Effector memory CD4-positive, alpha-beta T cell (primary cell): ENCODE results near the gene SPACA1.

Experiments used
- DNase-seq, 3 donors: peaks; one replicate each; pipeline ENCODE4 v3.0.0-alpha.2; 2020
- H3K27ac ChIP-seq: 2 replicates; pipeline ENCODE4 v1.7.0; 2013; ENCODE audit warnings: mild to moderate bottlenecking, low read length, moderate library complexity; ENCODE audit not compliant: insufficient read depth, poor library complexity, severe bottlenecking
- H3K27me3 ChIP-seq: replicated peaks from 2 replicates; pipeline ENCODE4 v1.7.0; 2013; ENCODE audit warnings: mild to moderate bottlenecking, low read length; ENCODE audit not compliant: insufficient read depth, control insufficient read depth, poor library complexity, severe bottlenecking
- H3K36me3 ChIP-seq: 2 replicates; pipeline ENCODE4 v1.7.0; 2013; ENCODE audit warnings: mild to moderate bottlenecking, low read length, moderate library complexity; ENCODE audit not compliant: control insufficient read depth, insufficient read depth
- H3K4me1 ChIP-seq: 2 replicates; pipeline ENCODE4 v1.7.0; 2013; ENCODE audit warnings: low read length, mild to moderate bottlenecking; ENCODE audit not compliant: control insufficient read depth, insufficient read depth, poor library complexity, severe bottlenecking
- H3K4me3 ChIP-seq: 2 replicates; pipeline ENCODE4 v1.7.0; 2013; ENCODE audit warnings: low read length, low read depth, mild to moderate bottlenecking; ENCODE audit not compliant: insufficient read depth, poor library complexity, severe bottlenecking
- H3K9me3 ChIP-seq: 2 replicates; pipeline ENCODE4 v1.7.0; 2013; ENCODE audit warnings: mild to moderate bottlenecking, low read length, moderate library complexity; ENCODE audit not compliant: control insufficient read depth

Gene SPACA1

DNA sequence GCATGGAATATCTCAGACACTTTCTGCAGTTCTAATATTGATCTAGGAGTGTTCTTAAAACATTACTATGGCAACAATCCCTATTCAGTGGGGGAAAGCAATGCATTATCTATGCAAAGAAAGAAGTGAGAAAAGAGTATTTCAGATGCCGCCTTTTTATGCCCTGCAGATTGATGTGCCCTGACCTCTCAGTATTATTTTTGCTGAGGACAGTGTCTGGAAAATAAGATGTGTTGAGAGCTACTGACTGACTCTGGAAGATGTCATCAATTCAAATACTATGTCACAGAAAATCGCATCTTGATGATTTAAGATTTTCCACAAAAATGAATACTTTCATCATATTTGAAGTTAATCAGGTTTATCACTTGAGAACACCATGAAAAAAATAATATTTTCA, 22.9 kb upstream of the SPACA1 start:
- Histone ChIP-seq H3K9me3 (peaks cover 3% of the 10 kb centered on the region), H3K27ac (no peak overlapping the region), H3K4me1 (no peaks in the 10 kb centered on the region), H3K4me3 (no peak overlapping the region), H3K27me3 (no peaks in the 10 kb centered on the region), H3K36me3 (no peaks in the 10 kb centered on the region)
- DNase-seq, result no peak

DNA sequence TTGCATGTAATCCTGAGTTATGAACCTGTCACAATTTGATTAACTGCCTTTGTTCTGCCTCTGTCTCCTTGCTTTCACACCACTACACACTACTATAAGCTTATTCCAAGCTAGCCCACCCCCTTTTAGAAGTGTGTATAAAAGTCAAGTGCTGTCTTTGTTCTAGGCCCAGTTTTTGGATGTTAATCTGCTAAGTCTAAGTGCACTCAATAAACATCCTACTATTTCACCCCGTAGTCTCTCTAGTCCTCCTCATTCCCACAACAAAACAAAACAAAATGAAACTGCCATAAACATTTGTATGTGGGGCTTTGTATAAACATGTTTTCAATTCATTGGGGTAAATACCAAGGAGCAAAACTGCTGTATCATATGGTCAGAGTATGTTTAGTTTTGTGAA, 16.1 kb upstream of the SPACA1 start:
- no peak for DNase-seq
- Histone ChIP-seq H3K27ac (no peak overlapping the region), H3K4me1 (no peaks in the 10 kb centered on the region), H3K4me3 (no peak overlapping the region), H3K36me3 (no peaks in the 10 kb centered on the region), H3K9me3 (peaks cover 3% of the 10 kb centered on the region), H3K27me3 (no peaks in the 10 kb centered on the region)

- DNase-seq, result no peak
- H3K4me3 ChIP-seq, result no peak overlapping the region
- no peaks in the 10 kb centered on the region for H3K27me3 ChIP-seq
- H3K4me1 ChIP-seq, result no peaks in the 10 kb centered on the region
- H3K36me3 ChIP-seq, result no peaks in the 10 kb centered on the region
- H3K9me3 ChIP-seq, result no peaks in the 10 kb centered on the region
- H3K27ac ChIP-seq, result no peak overlapping the region
These were observed 3.1 kb upstream of the SPACA1 start for GRCh38 chr6:88044530-88044929.

- Histone ChIP-seq H3K4me1 (no peaks in the 10 kb centered on the region), H3K9me3 (no peaks in the 10 kb centered on the region), H3K36me3 (no peaks in the 10 kb centered on the region), H3K4me3 (no peak overlapping the region), H3K27me3 (no peaks in the 10 kb centered on the region), H3K27ac (no peak overlapping the region)
- DNase-seq, result no peak
These were observed 2.0 kb upstream of the SPACA1 start for GRCh38 chr6:88045521-88046136.

- H3K4me1 ChIP-seq, result no peaks in the 10 kb centered on the region
- no peaks in the 10 kb centered on the region for H3K36me3 ChIP-seq
- no peaks in the 10 kb centered on the region for H3K9me3 ChIP-seq
- H3K27ac ChIP-seq, result no peak overlapping the region
- H3K4me3 ChIP-seq, result no peak overlapping the region
- no peak for DNase-seq
- H3K27me3 ChIP-seq, result no peaks in the 10 kb centered on the region
These were observed 937 bp downstream of the SPACA1 start for GRCh38 chr6:88048578-88048977.

- no peak for DNase-seq
- Histone ChIP-seq H3K4me1 (no peaks in the 10 kb centered on the region), H3K4me3 (no peak overlapping the region), H3K27ac (no peak overlapping the region), H3K9me3 (no peaks in the 10 kb centered on the region), H3K36me3 (no peaks in the 10 kb centered on the region), H3K27me3 (no peaks in the 10 kb centered on the region)
These were observed 2.6 kb downstream of the SPACA1 start for GRCh38 chr6:88050140-88050818.

- no peak overlapping the region for H3K4me3 ChIP-seq
- H3K36me3 ChIP-seq, result no peaks in the 10 kb centered on the region
- H3K4me1 ChIP-seq, result no peaks in the 10 kb centered on the region
- peaks cover 2% of the 10 kb centered on the region for H3K27me3 ChIP-seq
- no peaks in the 10 kb centered on the region for H3K9me3 ChIP-seq
- H3K27ac ChIP-seq, result no peak overlapping the region
- DNase-seq, result no peak
These were observed 11.6 kb downstream of the SPACA1 start for GRCh38 chr6:88059191-88059590.

GRCh38 chr6:88062376-88062775, 14.7 kb downstream of the SPACA1 start:
- Histone ChIP-seq H3K4me3 (no peak overlapping the region), H3K36me3 (no peaks in the 10 kb centered on the region), H3K27me3 (peaks cover 2% of the 10 kb centered on the region), H3K9me3 (no peaks in the 10 kb centered on the region), H3K4me1 (no peaks in the 10 kb centered on the region), H3K27ac (no peak overlapping the region)
- no peak for DNase-seq

GRCh38 chr6:88072462-88072861, 24.8 kb downstream of the SPACA1 start:
- Histone ChIP-seq H3K27me3 (no peaks in the 10 kb centered on the region), H3K27ac (no peak overlapping the region), H3K4me3 (no peak overlapping the region), H3K9me3 (no peaks in the 10 kb centered on the region), H3K4me1 (no peaks in the 10 kb centered on the region), H3K36me3 (no peaks in the 10 kb centered on the region)
- DNase-seq, result no peak

- no peaks in the 10 kb centered on the region for H3K9me3 ChIP-seq
- no peaks in the 10 kb centered on the region for H3K27me3 ChIP-seq
- H3K4me3 ChIP-seq, result no peak overlapping the region
These were observed 27.1 kb downstream of the SPACA1 start for GRCh38 chr6:88074791-88075190.

More at GRCh38 chr6:88074791-88075190, 27.1 kb downstream of the SPACA1 start:
- Histone ChIP-seq H3K36me3 (no peaks in the 10 kb centered on the region), H3K4me1 (no peaks in the 10 kb centered on the region), H3K27ac (no peak overlapping the region)
- DNase-seq, result no peak
